GM18507 (cell line): ENCODE measurements around the gene STPG4.

ENCODE experiments used
- DNase-seq: peaks from one replicate; pipeline ENCODE4 v3.0.0; 2011; ENCODE audit warnings: low read depth; ENCODE audit not compliant: insufficient read length; ENCODE audit errors: extremely low spot score
- FAIRE-seq: peaks from 2 replicates; lab custom pipeline; 2011; peaks lifted over from hg19 to GRCh38; lab: Jason Lieb, UNC

STPG4 gene

GRCh38 chr2:47076586-47077441 is 78.3 kb downstream of the STPG4 start:
- DNase-seq (no peak), FAIRE-seq (no peak)

DNA sequence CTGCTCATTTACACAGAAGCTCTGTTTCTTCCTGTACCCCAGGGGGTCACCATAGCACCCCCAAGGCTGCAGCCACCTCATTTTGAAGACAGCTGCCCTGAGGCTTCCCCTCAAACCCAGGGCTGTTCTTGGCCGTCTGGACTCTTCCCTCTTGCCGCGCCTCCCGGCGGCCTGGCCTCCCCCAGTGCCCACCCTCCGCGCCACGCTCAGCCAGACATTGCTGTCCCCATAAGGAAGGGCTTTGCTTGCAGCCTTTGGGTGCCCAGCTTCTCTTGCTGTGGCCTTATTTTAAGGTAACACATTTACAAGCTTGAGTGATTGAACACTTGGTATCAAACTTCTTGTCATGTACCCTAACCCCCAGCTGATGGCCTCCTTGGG is 79.0 kb downstream of the STPG4 start:
- no peak for FAIRE-seq
- DNase-seq = no peak

DNA sequence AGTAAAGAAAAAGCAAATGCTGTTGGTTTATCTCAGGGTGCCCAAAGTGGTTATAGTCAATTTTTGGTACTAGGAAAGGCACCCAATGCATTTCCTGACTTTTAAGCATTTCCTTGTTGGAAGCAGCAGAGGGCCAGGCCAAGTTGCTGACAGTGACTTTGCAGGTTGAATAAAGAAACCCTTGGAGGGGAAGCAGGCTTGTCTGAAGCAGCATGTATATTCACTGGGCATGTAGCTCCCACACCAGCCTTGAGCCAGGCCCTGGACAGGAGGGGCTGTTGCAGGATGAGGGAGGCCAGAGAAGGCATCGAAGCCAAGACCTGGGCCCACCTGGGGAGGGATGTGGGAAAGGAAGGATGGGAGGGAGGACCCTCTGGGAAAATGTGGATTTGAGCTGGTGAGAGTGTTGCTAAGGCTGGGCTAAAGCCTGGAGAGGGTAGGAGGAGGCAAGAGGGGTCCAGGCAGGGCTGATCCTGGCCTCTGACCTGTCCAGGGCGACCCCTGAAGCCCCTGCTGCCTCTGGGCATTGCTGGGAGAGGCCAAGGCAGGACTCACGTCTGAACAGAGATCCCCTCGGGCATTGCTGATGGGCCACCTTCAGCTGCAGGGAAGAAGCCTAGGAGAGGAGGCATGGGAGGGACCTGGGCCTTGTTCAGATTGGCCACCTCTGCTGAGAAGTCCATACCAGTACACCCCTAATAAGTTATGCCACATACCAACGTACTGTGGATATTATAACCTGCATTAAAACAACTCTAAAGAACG is 79.6 kb downstream of the STPG4 start:
- FAIRE-seq = no peak
- DNase-seq = no peak

DNA sequence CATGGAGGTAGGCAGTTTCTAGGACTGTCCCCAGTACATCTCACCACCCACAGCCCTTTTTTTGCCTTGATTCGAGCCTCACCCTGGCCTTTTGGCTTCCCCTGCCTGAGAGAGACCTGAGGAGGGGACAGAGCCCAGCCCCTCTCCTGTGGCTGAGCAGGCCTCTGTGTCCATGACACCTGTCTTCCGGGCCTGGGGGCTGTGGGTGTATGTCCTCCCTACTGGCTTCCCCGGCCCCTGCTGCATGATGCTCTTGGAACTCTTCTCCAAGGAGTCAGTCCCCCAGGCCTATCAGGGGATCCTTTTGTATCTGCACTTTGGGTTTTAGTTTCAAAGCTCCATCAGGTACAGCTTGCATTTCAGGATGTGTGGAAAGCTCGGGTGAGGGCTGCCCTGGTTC is 80.4 kb downstream of the STPG4 start:
- FAIRE-seq = no peak
- no peak for DNase-seq

- no peak for DNase-seq
- no peak for FAIRE-seq
Observed at GRCh38 chr2:47073641-47074040, 81.5 kb downstream of the STPG4 start.

DNA sequence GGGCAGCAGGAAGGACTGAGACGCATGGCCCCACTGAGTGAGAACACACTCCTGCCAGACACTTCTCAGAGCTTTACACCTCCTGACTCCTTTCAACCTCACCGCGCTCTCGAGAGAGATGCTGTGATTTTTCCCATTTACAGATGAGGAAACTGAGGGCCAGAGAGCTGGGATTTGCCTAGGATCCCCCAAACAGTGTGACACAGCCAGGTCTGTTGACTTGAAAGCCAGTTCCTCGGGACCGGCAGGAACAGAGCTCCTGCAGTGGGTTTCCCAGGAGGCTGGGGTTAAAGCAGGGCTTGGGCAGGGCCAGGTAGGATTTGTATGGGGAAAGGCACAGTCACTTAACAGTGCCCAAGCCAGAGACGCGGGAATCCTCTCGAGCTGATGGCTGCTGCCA is 81.9 kb downstream of the STPG4 start:
- FAIRE-seq (no peak), DNase-seq (no peak)

- peak; percentile 66 for FAIRE-seq
- no peak for DNase-seq
Observed at GRCh38 chr2:47072728-47073191, 82.3 kb downstream of the STPG4 start.

- DNase-seq (no peak), FAIRE-seq (no peak)
Observed at GRCh38 chr2:47072018-47072691, 83.0 kb downstream of the STPG4 start.

DNA sequence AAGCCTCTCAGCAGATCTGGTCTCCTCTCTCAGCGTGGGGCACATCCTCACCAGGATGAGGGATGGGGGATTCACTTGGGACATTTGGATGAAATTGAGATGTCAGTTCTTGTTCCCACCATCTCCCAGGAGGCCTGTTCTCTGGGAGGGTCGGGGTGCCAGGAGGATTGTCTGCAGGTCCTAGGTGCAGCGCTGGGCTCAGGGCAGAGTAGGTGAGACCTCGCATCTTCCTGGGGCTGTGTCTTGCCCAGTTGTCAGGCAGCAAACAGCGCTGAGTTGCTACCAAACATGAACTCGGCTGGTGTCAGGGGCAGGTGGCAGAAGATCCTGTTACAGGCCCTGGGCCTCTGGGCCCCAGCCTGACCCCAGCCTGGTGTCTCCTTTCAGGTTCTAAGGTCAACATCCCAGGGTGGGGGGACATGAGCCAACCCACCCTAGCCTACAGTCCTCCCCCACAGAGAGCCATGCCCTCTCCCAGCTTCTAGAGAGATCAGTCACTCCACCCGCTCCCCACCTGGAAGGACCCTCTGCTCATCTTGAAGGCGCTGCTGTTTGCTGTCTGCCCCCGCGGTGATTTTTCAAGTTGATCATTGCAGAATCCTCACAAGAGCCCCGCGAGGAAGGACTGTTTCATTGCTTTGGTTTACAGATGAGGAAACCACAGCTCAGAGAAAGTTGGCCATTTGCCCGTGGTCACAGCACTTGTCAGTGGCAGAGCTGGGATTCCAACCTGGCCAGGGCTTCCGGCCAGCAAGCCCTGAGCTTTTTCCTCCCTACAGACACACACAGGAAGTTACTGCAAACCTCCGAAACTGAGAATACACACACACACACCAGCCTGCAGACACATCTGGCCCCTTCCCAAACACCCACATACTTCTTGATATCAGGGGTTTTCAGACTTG is 83.9 kb downstream of the STPG4 start:
- FAIRE-seq (peak; percentile 100), DNase-seq (peak; percentile 68)

DNA sequence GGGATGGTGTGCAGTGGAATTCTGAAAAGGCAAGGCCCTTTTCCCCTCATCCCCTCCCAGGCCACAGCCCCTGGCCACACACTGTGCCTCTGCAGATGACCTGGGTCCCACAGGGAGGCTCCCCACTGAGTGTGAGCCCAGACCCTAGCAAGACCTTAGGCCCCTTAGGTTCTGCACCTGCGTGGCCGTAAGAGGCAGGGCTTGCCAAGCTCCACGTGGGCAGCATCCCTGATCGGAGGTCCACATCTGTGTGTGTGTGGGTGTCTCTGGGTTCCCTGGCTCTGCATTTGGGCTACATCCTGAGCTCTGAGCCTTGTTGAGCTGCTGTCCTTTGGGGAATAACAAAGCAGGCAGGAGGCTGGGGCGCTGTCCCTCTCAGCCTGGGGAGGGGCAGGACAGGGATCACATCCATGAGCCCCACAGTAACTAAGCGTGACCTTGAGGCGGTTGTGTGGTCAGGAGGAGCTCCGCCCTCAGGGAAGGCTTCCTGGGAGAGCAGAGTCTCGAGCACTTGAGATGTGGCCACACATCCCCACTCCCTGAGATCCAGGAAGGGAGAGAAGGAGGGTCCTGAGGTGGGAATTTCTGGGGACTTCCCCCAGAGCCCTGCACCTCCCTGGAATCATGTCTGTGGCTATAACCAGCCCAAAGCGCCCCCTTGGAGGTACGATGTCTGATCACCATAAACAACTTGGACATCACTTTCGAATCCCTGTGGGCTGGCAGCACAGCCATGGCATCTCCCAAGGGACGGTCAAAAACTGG is 84.8 kb downstream of the STPG4 start:
- no peak for DNase-seq
- FAIRE-seq = no peak

GRCh38 chr2:47069628-47070154 is 85.4 kb downstream of the STPG4 start:
- DNase-seq = no peak
- no peak for FAIRE-seq

GRCh38 chr2:47068981-47069627 is 86.0 kb downstream of the STPG4 start:
- FAIRE-seq (no peak), DNase-seq (no peak)

- no peak for FAIRE-seq
Observed at GRCh38 chr2:47067788-47068407, 87.2 kb downstream of the STPG4 start.

DNA sequence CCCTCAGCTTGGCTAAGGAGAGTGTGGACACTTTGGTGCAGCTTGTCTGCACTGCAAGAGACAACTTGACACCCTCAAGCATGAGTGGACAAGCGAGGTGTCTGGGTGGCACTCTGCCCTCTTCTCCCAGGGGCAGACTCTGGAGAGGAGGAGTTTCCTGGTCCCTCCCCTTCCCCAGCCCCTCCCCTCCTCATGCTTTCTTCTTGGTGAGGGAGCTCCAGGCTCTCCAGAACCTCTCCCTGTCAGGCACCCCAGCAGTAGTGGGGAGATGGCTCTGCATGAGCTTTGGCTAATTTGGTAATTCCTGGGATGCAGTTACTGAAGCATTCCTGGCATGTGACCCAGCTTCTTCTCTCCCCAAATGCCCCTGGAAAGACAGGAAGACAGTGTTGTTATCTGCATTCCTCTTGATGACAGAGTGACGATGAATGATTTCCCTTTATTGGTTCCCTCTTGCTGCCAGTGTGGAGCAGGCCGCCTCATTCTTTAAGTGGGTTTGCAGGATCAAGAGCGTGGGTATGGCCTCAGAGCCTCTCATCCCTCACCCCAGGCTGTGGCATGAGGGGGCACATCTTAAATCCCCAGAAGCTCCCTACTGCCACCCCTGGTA is 89.2 kb downstream of the STPG4 start:
- no peak for FAIRE-seq
- no peak for DNase-seq

More at GRCh38 chr2:47067788-47068407, 87.2 kb downstream of the STPG4 start:
- no peak for DNase-seq

DNA sequence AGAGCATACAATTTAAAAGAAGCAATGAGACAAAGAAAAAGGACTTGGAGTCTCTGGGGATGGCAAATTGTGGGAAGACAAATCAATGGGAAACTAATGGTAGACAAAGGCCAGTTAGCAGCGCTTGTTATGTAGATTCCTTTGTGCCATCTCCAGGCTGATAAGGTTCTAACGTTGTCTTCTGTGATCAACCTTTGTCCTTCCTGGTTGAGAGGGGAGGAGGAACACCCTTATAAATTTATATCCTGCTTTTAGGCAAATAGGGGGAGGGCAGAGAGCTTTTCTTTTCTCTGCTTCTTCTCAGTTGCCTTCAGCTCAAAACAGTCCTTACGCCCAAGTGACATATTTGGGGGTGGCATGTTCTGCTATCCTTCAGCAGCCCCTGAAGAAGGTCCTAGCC is 89.8 kb downstream of the STPG4 start:
- DNase-seq (no peak), FAIRE-seq (no peak)

GRCh38 chr2:47064106-47064505 is 91.0 kb downstream of the STPG4 start:
- FAIRE-seq (no peak), DNase-seq (no peak)

DNA sequence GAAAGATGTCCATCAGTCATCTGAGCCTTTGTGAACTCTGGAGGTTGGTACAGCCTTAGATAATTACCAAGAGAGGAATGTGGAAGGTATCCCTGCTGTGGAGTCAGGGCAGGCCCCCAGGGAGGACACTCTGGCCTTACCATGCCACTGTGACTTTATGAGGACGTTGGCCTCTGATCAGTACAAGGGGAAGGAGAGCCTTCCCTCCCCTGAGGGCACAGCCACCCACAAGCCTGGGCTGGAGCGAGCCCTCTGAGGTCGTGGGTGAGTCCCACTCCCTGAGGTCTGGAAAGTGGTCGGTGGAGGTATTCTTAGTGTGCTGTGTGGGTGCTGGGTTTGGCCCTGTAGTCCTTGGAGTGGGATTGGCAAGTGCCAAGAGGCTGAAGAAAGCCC is 91.6 kb downstream of the STPG4 start:
- FAIRE-seq (no peak), DNase-seq (no peak)
